Ishikawa (cell line): ENCODE measurements around the gene RSKR.

Source experiments
- CEBPB ChIP-seq: IDR thresholded peaks from 2 replicates; pipeline ENCODE4 v1.6.1; 2012
- CREB1 ChIP-seq: IDR thresholded peaks from 2 replicates; pipeline ENCODE4 v1.6.1; 2012; ENCODE audit warnings: low read depth
- EGR1 ChIP-seq: IDR thresholded peaks from 2 replicates; pipeline ENCODE4 v1.6.1; 2012
- EP300 ChIP-seq: IDR thresholded peaks from 2 replicates; pipeline ENCODE4 v1.6.1; 2012; ENCODE audit warnings: borderline replicate concordance
- FOXM1 ChIP-seq: IDR thresholded peaks from 2 replicates; pipeline ENCODE4 v1.6.1; 2012; ENCODE audit warnings: low read depth, borderline replicate concordance
- MAX ChIP-seq: IDR thresholded peaks from 2 replicates; pipeline ENCODE4 v1.6.1; 2012
- RAD21 ChIP-seq: IDR thresholded peaks from 2 replicates; pipeline ENCODE4 v1.6.1; 2012; ENCODE audit warnings: low read depth
- REST ChIP-seq: IDR thresholded peaks from 2 replicates; pipeline ENCODE4 v1.6.1; 2012; ENCODE audit warnings: low read depth, mild to moderate bottlenecking
- TAF1 ChIP-seq: IDR thresholded peaks from 2 replicates; pipeline ENCODE4 v1.6.1; 2012; ENCODE audit warnings: low read depth, mild to moderate bottlenecking
- TCF12 ChIP-seq: IDR thresholded peaks from 2 replicates; pipeline ENCODE4 v1.6.1; 2012; ENCODE audit warnings: low read depth
- TEAD4 ChIP-seq: IDR thresholded peaks from 2 replicates; pipeline ENCODE4 v1.6.1; 2012
- USF1 ChIP-seq: IDR thresholded peaks from 2 replicates; pipeline ENCODE4 v1.6.1; 2012
- YY1 ChIP-seq: IDR thresholded peaks from 2 replicates; pipeline ENCODE4 v1.6.1; 2012; ENCODE audit warnings: low read depth
- ZBTB7A ChIP-seq: IDR thresholded peaks from 2 replicates; pipeline ENCODE4 v1.6.1; 2012; ENCODE audit warnings: low read depth

GRCh38 chr17:28585851-28586250, 28.1 kb downstream of the RSKR start:
- TF ChIP-seq REST (no peak), YY1 (no peak), MAX (no peak), CREB1 (no peak), TEAD4 (no peak), EP300 (no peak), FOXM1 (no peak), EGR1 (no peak), ZBTB7A (no peak), TAF1 (no peak), RAD21 (no peak), USF1 (no peak), CEBPB (no peak), TCF12 (no peak)
